Kasumi-1 (cell line): ENCODE results near the gene SLC1A3.

Source experiments
- DNase-seq, 2 experiments: peaks; one replicate each; lab custom pipeline; 2025; lab: John Stamatoyannopoulos, UW

Gene SLC1A3

GRCh38 chr5:36717131-36717695, 110.8 kb downstream of the SLC1A3 start:
- no peak for DNase-seq

GRCh38 chr5:36719282-36719681, 112.9 kb downstream of the SLC1A3 start:
- DNase-seq, result no peak

DNA sequence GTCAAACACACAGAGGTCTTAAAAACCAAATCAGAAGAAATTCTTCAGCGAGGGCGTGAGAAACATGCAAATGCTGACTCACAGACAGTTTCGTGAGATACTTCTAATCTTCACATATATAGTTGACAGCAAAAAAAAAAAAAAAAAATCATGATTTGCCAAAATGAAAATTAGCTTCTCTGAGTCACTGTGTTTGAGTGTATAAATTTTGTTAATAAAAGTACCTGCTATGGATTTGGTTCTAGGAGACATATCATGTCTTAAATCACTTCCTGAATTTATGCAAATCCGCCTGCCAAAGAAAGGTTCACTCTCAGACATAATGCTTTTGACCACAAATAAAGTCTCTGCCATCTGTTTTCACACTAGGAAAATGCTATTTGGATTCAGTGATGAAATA, 114.3 kb downstream of the SLC1A3 start:
- no peak for DNase-seq

- no peak for DNase-seq
These were observed 115.3 kb downstream of the SLC1A3 start for GRCh38 chr5:36721664-36722235.

DNA sequence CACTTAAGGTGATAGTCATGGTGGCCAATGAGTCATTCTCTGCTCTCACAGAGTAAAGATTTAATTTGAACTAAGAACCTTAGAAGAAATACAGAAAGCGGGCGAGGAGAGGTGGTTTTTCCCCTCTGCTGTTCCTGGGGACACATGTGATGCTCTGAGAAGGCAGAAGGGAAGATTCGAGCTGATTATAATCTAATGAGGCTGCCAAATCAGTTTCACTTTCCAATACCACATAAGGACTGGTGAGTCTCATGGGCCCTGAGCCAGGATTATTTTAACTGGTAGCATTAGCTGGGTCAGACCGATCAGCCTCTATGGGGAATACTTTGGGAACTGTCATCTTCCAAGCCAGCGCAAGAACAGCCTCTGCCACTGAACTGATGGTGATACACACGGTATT, 116.5 kb downstream of the SLC1A3 start:
- DNase-seq, result no peak

DNA sequence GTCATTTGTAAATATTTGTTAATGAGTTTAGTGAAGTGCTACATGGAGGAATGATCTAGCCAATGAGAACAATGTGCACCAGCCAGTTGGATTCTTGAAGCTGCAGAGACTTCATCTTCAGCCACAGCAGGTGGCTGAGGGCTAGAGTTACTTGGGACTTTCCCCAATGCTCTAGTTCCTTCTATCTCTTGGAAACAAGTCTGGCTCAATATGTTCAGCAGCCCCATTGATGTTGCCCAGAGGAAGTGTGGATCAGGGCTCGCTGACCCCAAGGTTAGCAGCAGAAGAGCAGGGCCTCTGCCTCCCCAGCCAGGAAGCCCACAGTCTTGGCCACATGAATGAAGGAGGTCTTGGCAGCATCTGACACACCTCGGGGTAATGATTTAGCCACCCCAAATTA, 117.5 kb downstream of the SLC1A3 start:
- peak in 1 of 2 experiments; percentile 1 for DNase-seq

GRCh38 chr5:36724467-36725332, 118.3 kb downstream of the SLC1A3 start:
- peak; percentile 96 to 97 for DNase-seq

- DNase-seq, result no peak
These were observed 119.9 kb downstream of the SLC1A3 start for GRCh38 chr5:36726317-36726716.

- no peak for DNase-seq
These were observed 120.4 kb downstream of the SLC1A3 start for GRCh38 chr5:36726767-36727166.

- peak; percentile 84 to 85 for DNase-seq
These were observed 122.5 kb downstream of the SLC1A3 start for GRCh38 chr5:36728697-36729543.

- DNase-seq, result no peak
These were observed 124.3 kb downstream of the SLC1A3 start for GRCh38 chr5:36730537-36731216.

- no peak for DNase-seq
These were observed 126.8 kb downstream of the SLC1A3 start for GRCh38 chr5:36733183-36733582.

- DNase-seq, result peak; percentile 36 to 54
These were observed 128.0 kb downstream of the SLC1A3 start for GRCh38 chr5:36734422-36734821.

DNA sequence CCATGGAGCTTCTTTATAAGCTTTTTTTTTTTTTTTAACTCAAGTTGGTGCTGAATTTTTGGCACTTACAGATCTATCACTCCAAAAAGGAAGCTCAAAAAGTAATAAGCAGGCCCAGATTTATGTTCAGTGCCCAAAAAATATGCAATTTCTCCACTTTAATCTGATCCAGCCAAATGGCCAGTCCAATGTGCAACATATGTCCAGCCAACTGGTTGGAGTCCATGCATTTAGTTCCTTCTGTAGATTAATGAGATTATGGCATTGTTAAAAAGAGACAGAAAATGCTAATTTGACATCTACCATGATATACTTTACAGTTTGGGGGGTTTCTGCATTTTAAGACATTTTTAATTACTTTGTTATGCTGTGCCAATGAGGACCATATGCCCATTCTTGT, 129.5 kb downstream of the SLC1A3 start:
- no peak for DNase-seq
